HG03064 (cell line): Measurements from ENCODE around the gene EIF3A.
"Not testable (repeated sequence)": the region's sequence is repeated elsewhere in the genome, so short reads cannot be mapped to it uniquely, and the experiment has no call there.

Experiments
- ATAC-seq: cut with Tn5 transposase; IDR thresholded peaks from one replicate; pipeline ENCODE4 v1.9.1; 2021; ENCODE audit warnings: low read depth; ENCODE audit not compliant: unreplicated experiment

Gene EIF3A

GRCh38 chr10:119103241-119103902 lies 22.8 kb upstream of the EIF3A start:
- no peak for ATAC-seq

- ATAC-seq, result no peak
Measured at GRCh38 chr10:119101366-119102098, 20.9 kb upstream of the EIF3A start.

- no peak for ATAC-seq
Measured at GRCh38 chr10:119100434-119101238, 20.0 kb upstream of the EIF3A start.

GRCh38 chr10:119098576-119098975 lies 18.0 kb upstream of the EIF3A start:
- no peak for ATAC-seq

- ATAC-seq, result not testable (repeated sequence)
Measured at GRCh38 chr10:119096641-119097415, 16.2 kb upstream of the EIF3A start.

- ATAC-seq, result no peak
Measured at GRCh38 chr10:119095640-119096039, 15.0 kb upstream of the EIF3A start.

- ATAC-seq, result no peak
Measured at GRCh38 chr10:119090968-119091367, 10.4 kb upstream of the EIF3A start.

- no peak for ATAC-seq
Measured at GRCh38 chr10:119090026-119090795, 9.6 kb upstream of the EIF3A start.

GRCh38 chr10:119087271-119087882 lies 6.8 kb upstream of the EIF3A start:
- ATAC-seq, result no peak

GRCh38 chr10:119084896-119085295 lies 4.3 kb upstream of the EIF3A start:
- no peak for ATAC-seq

- peak; percentile 46 for ATAC-seq
Measured at GRCh38 chr10:119079599-119080520, 757 bp downstream of the EIF3A start.

GRCh38 chr10:119078422-119079179 lies 2.0 kb downstream of the EIF3A start:
- ATAC-seq, result no peak

GRCh38 chr10:119073584-119073983 lies 7.0 kb downstream of the EIF3A start:
- no peak for ATAC-seq

GRCh38 chr10:119070395-119071165 lies 10.0 kb downstream of the EIF3A start:
- ATAC-seq, result no peak

GRCh38 chr10:119061926-119062325 lies 18.7 kb downstream of the EIF3A start:
- ATAC-seq, result no peak

GRCh38 chr10:119061352-119061751 lies 19.3 kb downstream of the EIF3A start:
- no peak for ATAC-seq

- no peak for ATAC-seq
Measured at GRCh38 chr10:119060107-119060506, 20.5 kb downstream of the EIF3A start.
